Measurements from ENCODE around the gene KNCN. TPM values are rescaled to one million over a fixed set of nuclear protein-coding genes. Genes with fewer than 3 reads are reported as not detected.

KNCN gene
- total and polyA plus RNA-seq, 2 donors, result not detected

- H3K4me1 ChIP-seq (ENCODE audit: insufficient read depth), result no peaks in the 10 kb centered on the region
- no peak overlapping the region for H3K4me3 ChIP-seq (ENCODE audit: low read depth, low read length)
- no peaks in the 10 kb centered on the region for H3K36me3 ChIP-seq (ENCODE audit: insufficient read depth)
- DNase-seq (ENCODE audit: extremely low spot score), result no peak
- 77% methylated on average over 17 of the region's 17 CpGs for WGBS
- H3K27ac ChIP-seq (ENCODE audit: low read depth), result no peak overlapping the region
Observed at GRCh38 chr1:46506470-46507219, 44.8 kb downstream of the KNCN start.

GRCh38 chr1:46503421-46503820 lies 48.0 kb downstream of the KNCN start:
- 47% methylated on average over 4 of the region's 4 CpGs for WGBS

GRCh38 chr1:46501528-46501927 lies 49.9 kb downstream of the KNCN start:
- WGBS, result 91% methylated on average over 3 of the region's 3 CpGs
- Histone ChIP-seq H3K4me1 (ENCODE audit: insufficient read depth) (no peaks in the 10 kb centered on the region), H3K4me3 (ENCODE audit: low read depth, low read length) (no peak overlapping the region), H3K36me3 (ENCODE audit: insufficient read depth) (no peaks in the 10 kb centered on the region), H3K27ac (ENCODE audit: low read depth) (no peak overlapping the region)
- no peak for DNase-seq (ENCODE audit: extremely low spot score)

More at GRCh38 chr1:46503421-46503820, 48.0 kb downstream of the KNCN start:
- Histone ChIP-seq H3K4me1 (ENCODE audit: insufficient read depth) (no peaks in the 10 kb centered on the region), H3K36me3 (ENCODE audit: insufficient read depth) (no peaks in the 10 kb centered on the region), H3K4me3 (ENCODE audit: low read depth, low read length) (no peak overlapping the region), H3K27ac (ENCODE audit: low read depth) (no peak overlapping the region)
- DNase-seq (ENCODE audit: extremely low spot score), result no peak

GRCh38 chr1:46497665-46498064 lies 53.8 kb downstream of the KNCN start:
- Histone ChIP-seq H3K27ac (ENCODE audit: low read depth) (no peak overlapping the region), H3K4me1 (ENCODE audit: insufficient read depth) (no peaks in the 10 kb centered on the region), H3K36me3 (ENCODE audit: insufficient read depth) (no peaks in the 10 kb centered on the region), H3K4me3 (ENCODE audit: low read depth, low read length) (no peak overlapping the region)
- WGBS, result 93% methylated on average over 19 of the region's 19 CpGs
- DNase-seq (ENCODE audit: extremely low spot score), result no peak

GRCh38 chr1:46497020-46497419 lies 54.4 kb downstream of the KNCN start:
- 75% methylated on average over 3 of the region's 3 CpGs for WGBS
- H3K4me1 ChIP-seq (ENCODE audit: insufficient read depth), result no peaks in the 10 kb centered on the region
- H3K36me3 ChIP-seq (ENCODE audit: insufficient read depth), result no peaks in the 10 kb centered on the region
- no peak overlapping the region for H3K27ac ChIP-seq (ENCODE audit: low read depth)
- no peak overlapping the region for H3K4me3 ChIP-seq (ENCODE audit: low read depth, low read length)
- DNase-seq (ENCODE audit: extremely low spot score), result no peak

- Histone ChIP-seq H3K36me3 (ENCODE audit: insufficient read depth) (no peaks in the 10 kb centered on the region), H3K4me1 (ENCODE audit: insufficient read depth) (no peaks in the 10 kb centered on the region), H3K27ac (ENCODE audit: low read depth) (no peak overlapping the region), H3K4me3 (ENCODE audit: low read depth, low read length) (no peak overlapping the region)
- 70% methylated on average over 6 of the region's 6 CpGs for WGBS
- DNase-seq (ENCODE audit: extremely low spot score), result no peak
Observed at GRCh38 chr1:46496505-46496904, 54.9 kb downstream of the KNCN start.

- no peak overlapping the region for H3K4me3 ChIP-seq (ENCODE audit: low read depth, low read length)
- DNase-seq (ENCODE audit: extremely low spot score), result no peak
- no peaks in the 10 kb centered on the region for H3K4me1 ChIP-seq (ENCODE audit: insufficient read depth)
- no peaks in the 10 kb centered on the region for H3K36me3 ChIP-seq (ENCODE audit: insufficient read depth)
- no peak overlapping the region for H3K27ac ChIP-seq (ENCODE audit: low read depth)
- 89% methylated on average over 2 of the region's 2 CpGs for WGBS
Observed at GRCh38 chr1:46495778-46496177, 55.7 kb downstream of the KNCN start.

Other genes with a start within 250 kb of the KNCN start
- gene LRRC41, start 248.0 kb downstream of the KNCN start, total RNA-seq, result 60.3 TPM
- 57.6 TPM for gene LRRC41, start 248.0 kb downstream of the KNCN start, polyA plus RNA-seq
- 271 TPM for gene UQCRH, start 247.9 kb downstream of the KNCN start, total RNA-seq
- 389 TPM for gene UQCRH, start 247.9 kb downstream of the KNCN start, polyA plus RNA-seq
- 15.9 TPM for gene NSUN4, start 210.8 kb downstream of the KNCN start, total RNA-seq
- gene NSUN4, start 210.8 kb downstream of the KNCN start, polyA plus RNA-seq, result 16.7 TPM
- 6.9 TPM for gene FAAH, start 157.3 kb downstream of the KNCN start, total RNA-seq
- 10.6 TPM for gene FAAH, start 157.3 kb downstream of the KNCN start, polyA plus RNA-seq
- not detected for gene DMBX1, start 61.8 kb downstream of the KNCN start, total RNA-seq
- not detected for gene DMBX1, start 61.8 kb downstream of the KNCN start, polyA plus RNA-seq
- gene MKNK1, start 52.6 kb upstream of the KNCN start, total RNA-seq, result 37.3 TPM
- 25.7 TPM for gene MKNK1, start 52.6 kb upstream of the KNCN start, polyA plus RNA-seq
- gene MOB3C, start 65.2 kb upstream of the KNCN start, total RNA-seq, result 17.2 TPM
- gene MOB3C, start 65.2 kb upstream of the KNCN start, polyA plus RNA-seq, result 16.2 TPM
- gene ATPAF1, start 116.7 kb upstream of the KNCN start, total RNA-seq, result 33.3 TPM
- gene ATPAF1, start 116.7 kb upstream of the KNCN start, polyA plus RNA-seq, result 36.3 TPM
- gene TEX38, start 120.2 kb upstream of the KNCN start, total RNA-seq, result not detected
- not detected for gene TEX38, start 120.2 kb upstream of the KNCN start, polyA plus RNA-seq
- 115 TPM for gene EFCAB14, start 167.5 kb upstream of the KNCN start, total RNA-seq
- gene EFCAB14, start 167.5 kb upstream of the KNCN start, polyA plus RNA-seq, result 58.6 TPM
- gene CYP4B1, start 247.4 kb upstream of the KNCN start, total RNA-seq, result 56.6 TPM
- 71.5 TPM for gene CYP4B1, start 247.4 kb upstream of the KNCN start, polyA plus RNA-seq

All from urinary bladder (tissue), 4 donors.